Fibroblast of lung (primary cell): Measurements from ENCODE around the gene PLB1. TPM values are rescaled to one million over a fixed set of nuclear protein-coding genes. Genes with fewer than 3 reads are reported as not detected.
A peak's percentile ranks its signal among the peaks of the same experiment; 100 is the strongest.
"Not testable (repeated sequence)": the region's sequence is repeated elsewhere in the genome, so short reads cannot be mapped to it uniquely, and the experiment has no call there.

Experiments
- DNase-seq, 2 donors: peaks; one replicate each; pipeline versions ENCODE4 v3.0.0 to v3.0.0-alpha.2; 2010; ENCODE audit warnings: low read depth in 2 of 2
- H2AFZ ChIP-seq: 2 replicates; pipeline ENCODE4 v1.5.1; 2012; ENCODE audit warnings: low read length, control low read depth, inconsistent platforms
- H3K27ac ChIP-seq: 2 replicates; pipeline ENCODE4 v1.5.1; 2011; ENCODE audit warnings: low read length, control low read depth; ENCODE audit not compliant: insufficient read depth
- H3K27me3 ChIP-seq: 2 replicates; pipeline ENCODE4 v1.5.1; 2011; ENCODE audit warnings: mild to moderate bottlenecking, low read length; ENCODE audit not compliant: control insufficient read depth, insufficient read depth
- H3K36me3 ChIP-seq: 2 replicates; pipeline ENCODE4 v1.5.1; 2011; ENCODE audit warnings: low read length; ENCODE audit not compliant: control insufficient read depth, insufficient read depth
- H3K4me1 ChIP-seq: 2 replicates; pipeline ENCODE4 v1.5.1; 2011; ENCODE audit warnings: low read length; ENCODE audit not compliant: control insufficient read depth, insufficient read depth; ENCODE audit errors: extremely low read depth
- H3K4me2 ChIP-seq: 2 replicates; pipeline ENCODE4 v1.5.1; 2011; ENCODE audit warnings: low read length, control low read depth; ENCODE audit not compliant: insufficient read depth; ENCODE audit errors: extremely low read depth
- H3K4me3 ChIP-seq, 4 experiments: fragments of 200-600 bp in 1 of 4; sonication (generic) in 1 of 4; replicated peaks in 1 of 4; 2 replicates each; pipeline ENCODE4 v1.5.1; 2011 to 2016; ENCODE audit warnings: low read length in 4 of 4, low read depth in 3 of 4, mild to moderate bottlenecking in 3 of 4, control low read depth in 2 of 4, inconsistent platforms in 1 of 4, mixed read lengths in 1 of 4; ENCODE audit not compliant: insufficient read depth in 1 of 4; ENCODE audit errors: control extremely low read depth in 1 of 4
- H3K79me2 ChIP-seq: 2 replicates; pipeline ENCODE4 v1.5.1; 2012; ENCODE audit warnings: mild to moderate bottlenecking, low read length, inconsistent platforms; ENCODE audit not compliant: control insufficient read depth, insufficient read depth
- H3K9ac ChIP-seq: 2 replicates; pipeline ENCODE4 v1.5.1; 2011; ENCODE audit warnings: mild to moderate bottlenecking, low read length, control low read depth; ENCODE audit not compliant: insufficient read depth
- H3K9me3 ChIP-seq: 2 replicates; pipeline ENCODE4 v1.5.1; 2012; ENCODE audit warnings: low read depth, low read length; ENCODE audit not compliant: control insufficient read depth, insufficient read depth
- H4K20me1 ChIP-seq: 2 replicates; pipeline ENCODE4 v1.5.1; 2011; ENCODE audit warnings: low read length; ENCODE audit not compliant: control insufficient read depth, insufficient read depth; ENCODE audit errors: extremely low read depth
- CTCF ChIP-seq, 2 donors: IDR thresholded peaks in 1 of 2; conservative IDR thresholded peaks in 1 of 2; 1 replicate in 1 of 2; 2 replicates in 1 of 2; pipeline ENCODE4 v1.5.1; 2011 to 2012; ENCODE audit warnings: low read length in 2 of 2, control low read depth in 1 of 2, inconsistent platforms in 1 of 2, low read depth in 1 of 2, mild to moderate bottlenecking in 1 of 2
- EZH2 ChIP-seq: IDR thresholded peaks from 2 replicates; pipeline ENCODE4 v1.5.1; 2012; ENCODE audit warnings: low read length, control low read depth, mild to moderate bottlenecking; ENCODE audit errors: missing control alignments
- polyA plus RNA-seq, 2 donors: library from polyadenylated mRNA; depleted of rRNA in 1 of 2; stranded (reverse) in 1 of 2; unstranded in 1 of 2; fragments of >200 nt; gene quantifications; 2 replicates each; pipeline ENCODE4 v1.2.1, GENCODE V29; 2011 to 2012; ENCODE audit warnings: missing spikeins in 1 of 2
- total RNA-seq: library from RNA; depleted of rRNA; stranded (reverse); fragments of >200 nt; gene quantifications from 2 replicates; pipeline ENCODE4 v1.2.1, GENCODE V29; 2014

The PLB1 gene
- total and polyA plus RNA-seq, 2 donors (not counting 1 experiment from before 2014, with no cell fraction given) = 0.70 to 1.8 TPM

GRCh38 chr2:28547906-28548600 is 52.2 kb downstream of the PLB1 start:
- Histone ChIP-seq H4K20me1 (no peaks in the 10 kb centered on the region), H3K4me1 (peaks cover 2% of the 10 kb centered on the region), H3K4me2 (no peak overlapping the region), H3K9me3 (no peaks in the 10 kb centered on the region), H3K36me3 (no peaks in the 10 kb centered on the region), H3K4me3 (no peak overlapping the region), H3K27ac (no peak overlapping the region), H3K79me2 (no peaks in the 10 kb centered on the region), H2AFZ (no peak overlapping the region), H3K27me3 (no peaks in the 10 kb centered on the region), H3K9ac (no peak overlapping the region)
- no peak for DNase-seq
- TF ChIP-seq EZH2 (no peak), CTCF (conservative IDR thresholded peaks at IDR 0.05 in 1 of 2, IDR thresholded peaks at IDR 0.05 in 1 of 2; ENCODE audit: low read depth in 1 of 2, low read length in 2 of 2) (no peak)

- H3K27ac ChIP-seq, H3K4me3 ChIP-seq, H3K9me3 ChIP-seq, H2AFZ ChIP-seq, H3K4me2 ChIP-seq, H3K36me3 ChIP-seq, H4K20me1 ChIP-seq, DNase-seq, H3K79me2 ChIP-seq, H3K27me3 ChIP-seq, H3K9ac ChIP-seq, H3K4me1 ChIP-seq: not testable (repeated sequence)
Observed at GRCh38 chr2:28550345-28550744, 54.5 kb downstream of the PLB1 start.

GRCh38 chr2:28552045-28552823 is 56.4 kb downstream of the PLB1 start:
- H2AFZ ChIP-seq = no peak overlapping the region
- no peak overlapping the region for H3K4me3 ChIP-seq
- no peak overlapping the region for H3K4me2 ChIP-seq
- H4K20me1 ChIP-seq = no peaks in the 10 kb centered on the region
- peak; percentile 42 to 65 for DNase-seq
- no peak overlapping the region for H3K9ac ChIP-seq
- no peak overlapping the region for H3K27ac ChIP-seq
- no peak for TF ChIP-seq CTCF (conservative IDR thresholded peaks at IDR 0.05 in 1 of 2, IDR thresholded peaks at IDR 0.05 in 1 of 2; ENCODE audit: low read depth in 1 of 2, low read length in 2 of 2)
- TF ChIP-seq EZH2 = no peak
- H3K36me3 ChIP-seq = no peaks in the 10 kb centered on the region
- no peaks in the 10 kb centered on the region for H3K79me2 ChIP-seq
- no peaks in the 10 kb centered on the region for H3K9me3 ChIP-seq
- H3K4me1 ChIP-seq = no peaks in the 10 kb centered on the region
- no peaks in the 10 kb centered on the region for H3K27me3 ChIP-seq
